GM21381 (cell line): ENCODE results near the gene TTC17.
A peak's percentile ranks its signal among the peaks of the same experiment; 100 is the strongest.
"Not testable (repeated sequence)": the region's sequence is repeated elsewhere in the genome, so short reads cannot be mapped to it uniquely, and the experiment has no call there.

Experiments
- ATAC-seq: cut with Tn5 transposase; IDR thresholded peaks from one replicate; pipeline ENCODE4 v1.9.1; 2021; ENCODE audit warnings: mild to moderate bottlenecking, moderate library complexity; ENCODE audit not compliant: unreplicated experiment

The TTC17 gene, protein sequence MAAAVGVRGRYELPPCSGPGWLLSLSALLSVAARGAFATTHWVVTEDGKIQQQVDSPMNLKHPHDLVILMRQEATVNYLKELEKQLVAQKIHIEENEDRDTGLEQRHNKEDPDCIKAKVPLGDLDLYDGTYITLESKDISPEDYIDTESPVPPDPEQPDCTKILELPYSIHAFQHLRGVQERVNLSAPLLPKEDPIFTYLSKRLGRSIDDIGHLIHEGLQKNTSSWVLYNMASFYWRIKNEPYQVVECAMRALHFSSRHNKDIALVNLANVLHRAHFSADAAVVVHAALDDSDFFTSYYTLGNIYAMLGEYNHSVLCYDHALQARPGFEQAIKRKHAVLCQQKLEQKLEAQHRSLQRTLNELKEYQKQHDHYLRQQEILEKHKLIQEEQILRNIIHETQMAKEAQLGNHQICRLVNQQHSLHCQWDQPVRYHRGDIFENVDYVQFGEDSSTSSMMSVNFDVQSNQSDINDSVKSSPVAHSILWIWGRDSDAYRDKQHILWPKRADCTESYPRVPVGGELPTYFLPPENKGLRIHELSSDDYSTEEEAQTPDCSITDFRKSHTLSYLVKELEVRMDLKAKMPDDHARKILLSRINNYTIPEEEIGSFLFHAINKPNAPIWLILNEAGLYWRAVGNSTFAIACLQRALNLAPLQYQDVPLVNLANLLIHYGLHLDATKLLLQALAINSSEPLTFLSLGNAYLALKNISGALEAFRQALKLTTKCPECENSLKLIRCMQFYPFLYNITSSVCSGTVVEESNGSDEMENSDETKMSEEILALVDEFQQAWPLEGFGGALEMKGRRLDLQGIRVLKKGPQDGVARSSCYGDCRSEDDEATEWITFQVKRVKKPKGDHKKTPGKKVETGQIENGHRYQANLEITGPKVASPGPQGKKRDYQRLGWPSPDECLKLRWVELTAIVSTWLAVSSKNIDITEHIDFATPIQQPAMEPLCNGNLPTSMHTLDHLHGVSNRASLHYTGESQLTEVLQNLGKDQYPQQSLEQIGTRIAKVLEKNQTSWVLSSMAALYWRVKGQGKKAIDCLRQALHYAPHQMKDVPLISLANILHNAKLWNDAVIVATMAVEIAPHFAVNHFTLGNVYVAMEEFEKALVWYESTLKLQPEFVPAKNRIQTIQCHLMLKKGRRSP

DNA sequence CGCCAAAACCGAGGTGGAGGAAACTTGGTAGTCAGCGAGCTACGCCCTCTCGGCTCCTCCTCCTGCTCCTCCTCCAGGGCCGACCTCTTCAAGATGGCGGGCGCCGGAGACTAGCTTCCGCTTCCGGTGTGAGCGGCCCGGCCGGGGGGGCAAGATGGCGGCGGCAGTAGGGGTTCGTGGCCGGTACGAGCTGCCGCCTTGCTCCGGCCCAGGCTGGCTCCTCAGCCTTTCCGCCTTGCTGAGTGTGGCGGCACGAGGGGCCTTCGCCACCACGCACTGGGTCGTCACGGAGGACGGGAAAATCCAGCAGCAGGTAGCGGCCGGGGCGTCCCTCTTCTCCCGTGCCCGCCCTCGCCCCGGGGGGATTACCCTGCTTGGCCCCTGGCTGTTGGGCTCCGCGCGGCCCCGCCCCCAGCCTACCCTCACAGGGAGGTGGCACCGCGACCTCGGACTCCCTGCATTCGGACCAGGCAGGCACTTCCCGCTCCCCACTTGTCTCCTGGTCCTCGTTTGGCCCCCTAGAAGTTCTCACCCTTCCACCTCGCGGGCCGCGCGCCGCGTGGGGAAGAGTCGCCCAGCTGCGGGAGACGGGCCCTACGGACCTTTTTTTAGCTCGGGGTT, at the start of gene TTC17:
Gene TTC17, plus strand, starts transcription at position 120 of the 621 bp plus-strand sequence. Its CDS starts 35 bp downstream, at position 155.
- ATAC-seq: peak; percentile 91

DNA sequence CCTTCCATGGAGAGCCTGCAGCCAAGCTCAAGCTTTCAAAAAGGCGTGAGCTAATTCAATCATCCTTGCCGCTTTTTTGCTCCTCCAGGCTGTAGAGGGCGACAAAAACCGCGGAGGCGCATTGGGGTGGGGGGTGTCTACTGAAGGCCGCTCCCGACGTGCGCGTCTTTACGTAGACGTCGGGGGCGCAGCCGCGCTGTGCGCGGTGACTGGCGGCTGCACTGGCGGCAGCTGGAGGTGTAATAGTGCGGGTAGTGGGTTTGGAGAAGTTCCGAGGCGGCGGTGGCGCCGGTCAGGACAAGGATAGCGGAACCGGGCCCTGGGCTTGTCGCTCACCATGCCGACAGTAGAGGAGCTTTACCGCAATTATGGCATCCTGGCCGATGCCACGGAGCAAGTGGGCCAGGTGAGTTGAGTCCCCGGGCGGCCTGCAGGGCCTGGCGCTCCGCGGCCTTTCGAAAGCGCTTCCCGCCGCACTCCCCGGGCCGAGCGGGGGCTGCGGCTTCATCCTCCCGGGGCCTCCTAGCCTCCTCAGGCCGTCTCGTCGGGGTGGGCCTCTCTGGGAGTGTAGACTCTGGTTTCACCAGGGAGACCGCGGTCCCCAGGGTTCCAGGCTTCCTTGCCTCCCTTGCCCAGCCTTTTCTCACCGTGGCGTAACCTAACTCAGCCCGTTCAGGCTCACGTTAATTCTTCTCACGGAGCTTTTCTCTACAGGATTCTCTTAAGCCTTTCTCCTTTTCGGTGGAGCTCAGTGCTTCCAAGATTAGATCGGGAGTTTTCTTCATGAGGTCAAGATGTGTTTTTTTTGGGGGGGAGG, 46.7 kb upstream of the TTC17 start, which contains the start of gene API5:
Gene API5, plus strand, starts transcription at position 206 of the 817 bp plus-strand sequence. Its CDS starts 132 bp downstream, at position 338.
- peak; percentile 98 for ATAC-seq

DNA sequence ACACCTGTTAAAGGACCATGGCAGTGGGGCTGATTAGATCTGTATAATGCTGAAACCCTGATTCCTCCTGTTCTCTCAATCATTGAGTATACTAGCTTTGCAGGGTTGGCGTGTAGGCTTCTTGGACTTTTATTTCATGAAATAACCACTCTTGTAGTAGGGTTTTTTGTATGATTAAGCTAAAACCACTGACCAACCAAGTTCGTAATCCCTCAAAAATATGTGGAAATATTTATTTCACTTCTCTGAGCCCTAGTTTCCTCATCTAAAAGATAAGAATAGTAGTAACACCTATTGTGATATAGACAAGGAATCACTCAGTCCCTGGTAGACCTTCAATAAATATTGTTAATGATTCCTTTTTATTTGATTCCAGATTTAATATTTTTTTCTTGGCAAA, 42.8 kb upstream of the TTC17 start:
- no peak for ATAC-seq

DNA sequence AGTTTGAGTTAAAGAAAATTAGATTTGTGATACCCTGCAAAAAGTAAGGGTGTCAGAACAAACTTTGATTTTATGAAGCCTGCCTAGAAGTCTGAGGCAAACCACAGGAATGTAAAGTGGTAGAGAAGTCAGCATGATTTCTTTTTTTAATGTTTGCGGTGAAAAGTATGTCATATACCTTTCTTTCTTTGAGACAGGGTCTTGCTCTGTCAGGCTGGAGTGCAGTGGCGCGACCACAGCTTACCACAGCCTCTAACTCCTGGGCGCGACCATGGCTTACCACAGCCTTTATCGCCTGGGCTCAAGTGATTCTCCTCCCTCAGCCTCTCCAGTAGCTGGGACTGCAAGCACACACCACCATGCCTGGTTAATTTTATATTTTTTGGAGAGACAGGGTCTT, 42.3 kb upstream of the TTC17 start:
- ATAC-seq: no peak

GRCh38 chr11:43327987-43328386, 30.7 kb upstream of the TTC17 start:
- no peak for ATAC-seq

DNA sequence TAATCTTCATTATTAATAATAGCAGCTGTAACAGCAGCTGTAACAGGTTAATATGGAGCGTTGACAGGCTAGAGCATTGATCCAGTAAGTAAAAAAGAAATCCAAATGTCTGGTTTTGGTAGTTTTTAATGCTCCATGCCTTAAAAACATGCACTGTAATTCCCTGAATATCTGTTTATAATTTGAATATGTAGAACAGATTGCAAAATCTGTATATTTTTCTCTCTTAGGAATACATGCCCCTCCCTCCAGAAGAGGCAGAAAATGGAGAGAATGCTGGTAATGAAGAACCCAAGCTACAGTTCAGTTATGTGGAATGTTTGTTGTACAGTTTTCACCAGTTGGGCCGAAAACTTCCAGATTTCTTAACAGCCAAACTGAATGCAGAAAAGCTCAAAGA, 30.2 kb upstream of the TTC17 start:
- no peak for ATAC-seq

DNA sequence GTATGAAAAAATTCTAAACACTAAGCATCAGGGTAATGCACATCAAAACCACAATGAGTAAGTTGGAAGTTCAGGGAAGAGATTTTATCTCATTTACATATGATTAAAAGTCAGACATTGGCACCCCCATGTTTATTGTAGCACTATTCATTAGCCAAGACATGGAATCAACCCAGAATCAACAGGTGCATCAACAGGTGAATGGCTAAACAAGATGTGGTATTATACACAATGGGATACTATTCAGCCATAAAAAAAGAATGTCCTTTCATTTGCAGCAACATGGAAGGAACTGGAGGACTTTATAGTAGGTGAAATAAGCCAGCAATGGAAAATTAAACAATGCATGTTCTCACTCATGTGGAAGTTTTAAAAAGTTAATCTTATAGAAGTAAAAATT, 17.6 kb upstream of the TTC17 start:
- no peak for ATAC-seq

DNA sequence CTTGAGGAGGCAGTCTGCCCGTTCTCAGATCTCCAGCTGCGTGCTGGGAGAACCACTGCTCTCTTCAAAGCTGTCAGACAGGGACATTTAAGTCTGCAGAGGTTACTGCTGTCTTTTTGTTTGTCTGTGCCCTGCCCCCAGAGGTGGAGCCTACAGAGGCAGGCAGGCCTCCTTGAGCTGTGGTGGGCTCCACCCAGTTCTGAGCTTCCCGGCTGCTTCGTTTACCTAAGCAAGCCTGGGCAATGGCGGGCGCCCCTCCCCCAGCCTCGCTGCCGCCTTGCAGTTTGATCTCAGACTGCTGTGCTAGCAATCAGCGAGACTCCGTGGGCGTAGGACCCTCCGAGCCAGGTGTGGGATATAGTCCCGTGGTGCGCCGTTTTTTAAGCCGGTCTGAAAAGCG, 7.3 kb upstream of the TTC17 start:
- ATAC-seq: not testable (repeated sequence)

DNA sequence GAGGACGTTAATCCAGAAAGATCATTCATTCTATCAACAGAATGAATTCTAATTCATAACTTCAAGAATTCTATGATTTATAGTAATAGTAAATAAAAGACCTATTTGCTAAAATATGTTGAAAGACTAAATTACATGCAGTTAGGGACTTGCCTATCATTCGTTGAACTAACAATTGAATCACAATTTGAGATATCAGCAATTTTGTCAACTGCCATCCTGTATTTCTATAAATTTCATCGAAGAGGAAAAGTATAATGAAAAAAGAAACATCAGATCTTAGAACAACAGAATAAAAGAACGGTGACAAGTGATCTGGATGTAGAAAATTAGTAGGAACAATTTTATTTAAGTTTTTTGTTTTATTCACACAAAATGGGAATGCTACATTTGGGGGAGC, 4.4 kb upstream of the TTC17 start:
- no peak for ATAC-seq

- ATAC-seq: no peak
Observed at GRCh38 chr11:43356336-43356735, 2.4 kb upstream of the TTC17 start.

DNA sequence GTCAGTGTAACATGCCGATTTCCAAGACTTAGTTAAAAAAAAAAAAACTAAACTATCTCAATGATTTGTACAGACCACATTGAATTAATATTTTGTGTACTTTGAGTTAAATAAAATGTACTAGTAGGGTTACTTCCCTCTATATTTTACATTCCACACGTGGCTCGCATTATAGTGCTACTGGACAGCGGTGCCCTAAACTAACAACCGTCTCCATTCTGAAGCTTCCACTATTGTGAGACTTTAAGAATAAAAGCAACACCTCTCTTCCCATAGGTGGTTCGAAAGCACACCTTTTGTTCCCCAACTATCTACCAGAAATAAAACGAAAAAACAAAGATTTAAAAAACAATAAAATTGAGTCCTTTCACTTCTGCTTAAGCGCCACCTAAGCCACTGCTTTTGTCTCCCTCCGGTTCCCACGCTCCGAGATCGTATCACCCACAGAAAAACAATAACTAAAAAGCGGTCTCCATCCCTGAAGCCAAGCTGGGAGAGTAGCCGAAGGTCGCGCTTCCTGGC, 380 bp upstream of the TTC17 start:
- ATAC-seq: no peak

- peak; percentile 42 for ATAC-seq
Observed at GRCh38 chr11:43359422-43359818, 700 bp downstream of the TTC17 start.

- ATAC-seq: no peak
Observed at GRCh38 chr11:43360361-43361032, 1.8 kb downstream of the TTC17 start.

DNA sequence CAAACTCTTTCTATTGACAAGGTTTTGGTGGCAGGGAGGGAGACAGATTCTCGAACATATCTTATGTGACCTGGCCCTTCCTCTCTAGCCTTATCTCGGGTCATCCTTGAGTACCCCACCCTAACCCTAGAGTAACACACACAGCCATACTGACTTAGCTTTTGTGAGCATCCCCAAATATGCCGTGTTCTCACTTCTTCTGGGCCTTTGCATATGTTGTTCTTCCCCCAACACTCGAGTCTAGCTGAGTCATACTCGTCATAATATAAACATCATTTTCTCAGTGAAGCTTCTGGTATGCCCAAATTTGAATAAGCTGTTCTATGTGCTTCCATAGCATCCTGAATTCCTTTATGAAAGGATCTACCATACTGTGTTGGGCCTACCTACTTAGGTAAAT, 8.0 kb downstream of the TTC17 start:
- no peak for ATAC-seq

GRCh38 chr11:43367382-43368178, 8.9 kb downstream of the TTC17 start:
- ATAC-seq: no peak

- ATAC-seq: no peak
Observed at GRCh38 chr11:43376065-43376464, 17.3 kb downstream of the TTC17 start.

DNA sequence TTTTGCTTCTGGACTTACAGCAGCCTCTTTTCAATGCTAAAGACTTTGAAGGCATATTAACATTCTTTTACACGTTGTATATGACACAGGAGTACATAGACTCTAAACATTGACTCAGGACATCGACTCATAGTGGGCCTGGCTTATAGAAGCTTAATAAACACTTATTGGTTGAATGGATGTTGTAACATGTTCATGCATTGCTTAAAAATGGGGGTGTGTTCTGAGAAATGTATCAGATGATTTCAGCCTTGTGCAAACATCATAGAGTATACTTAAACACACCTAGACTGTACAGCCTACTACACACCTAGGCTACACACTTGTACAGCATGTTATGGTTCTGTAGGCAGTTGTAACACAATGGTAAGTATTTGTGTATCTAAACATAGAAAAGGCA, 17.9 kb downstream of the TTC17 start:
- ATAC-seq: no peak

- no peak for ATAC-seq
Observed at GRCh38 chr11:43377389-43377788, 18.7 kb downstream of the TTC17 start.
